ENCODE measurements around the gene SNCAIP.

The SNCAIP gene

DNA sequence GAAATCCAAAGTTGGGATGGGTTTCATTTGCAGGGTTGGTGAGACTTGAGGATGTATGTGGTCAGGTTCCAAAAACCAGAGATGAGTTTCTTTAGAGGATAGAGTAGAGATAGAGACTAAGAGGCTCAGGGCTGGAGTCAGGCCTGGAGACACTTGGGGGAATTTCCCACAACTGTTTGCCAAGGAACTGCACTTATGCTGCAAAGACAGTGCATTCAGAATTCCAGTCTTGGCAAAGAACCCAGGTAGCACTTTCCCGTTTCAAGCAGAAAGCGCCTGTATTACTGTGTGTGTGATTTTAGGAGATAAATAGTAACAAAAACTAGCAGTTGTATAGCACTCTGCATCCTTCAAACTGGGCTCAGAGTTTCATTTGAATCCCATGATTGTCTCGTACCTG lies 55.4 kb downstream of the SNCAIP start:
- Histone ChIP-seq H3K27ac (ENCODE audit: low read depth, low read length) (no peak overlapping the region), H2AFZ (ENCODE audit: low read depth, low read length, severe bottlenecking) (no peak overlapping the region), H3K9ac (ENCODE audit: low read length) (no peak overlapping the region), H3F3A (ENCODE audit: insufficient read depth) (no peaks in the 10 kb centered on the region), H3K79me2 (ENCODE audit: insufficient read depth, low read length) (no peaks in the 10 kb centered on the region), H3K4me2 (ENCODE audit: low read depth, low read length, poor library complexity, severe bottlenecking) (no peak overlapping the region), H3K36me3 (ENCODE audit: low read length) (no peaks in the 10 kb centered on the region), H3K4me3 (ENCODE audit: insufficient read depth, low read length, poor library complexity, severe bottlenecking) (no peak overlapping the region), H3K9me2 (replicated peaks; ENCODE audit: insufficient read depth, low read length) (no peaks in the 10 kb centered on the region), H3K9me3 (ENCODE audit: insufficient read depth, low read length) (no peaks in the 10 kb centered on the region), H4K20me1 (ENCODE audit: low read depth, low read length) (no peaks in the 10 kb centered on the region), H3K27me3 (ENCODE audit: low read length) (no peaks in the 10 kb centered on the region)
- TF ChIP-seq, protein P1, sequence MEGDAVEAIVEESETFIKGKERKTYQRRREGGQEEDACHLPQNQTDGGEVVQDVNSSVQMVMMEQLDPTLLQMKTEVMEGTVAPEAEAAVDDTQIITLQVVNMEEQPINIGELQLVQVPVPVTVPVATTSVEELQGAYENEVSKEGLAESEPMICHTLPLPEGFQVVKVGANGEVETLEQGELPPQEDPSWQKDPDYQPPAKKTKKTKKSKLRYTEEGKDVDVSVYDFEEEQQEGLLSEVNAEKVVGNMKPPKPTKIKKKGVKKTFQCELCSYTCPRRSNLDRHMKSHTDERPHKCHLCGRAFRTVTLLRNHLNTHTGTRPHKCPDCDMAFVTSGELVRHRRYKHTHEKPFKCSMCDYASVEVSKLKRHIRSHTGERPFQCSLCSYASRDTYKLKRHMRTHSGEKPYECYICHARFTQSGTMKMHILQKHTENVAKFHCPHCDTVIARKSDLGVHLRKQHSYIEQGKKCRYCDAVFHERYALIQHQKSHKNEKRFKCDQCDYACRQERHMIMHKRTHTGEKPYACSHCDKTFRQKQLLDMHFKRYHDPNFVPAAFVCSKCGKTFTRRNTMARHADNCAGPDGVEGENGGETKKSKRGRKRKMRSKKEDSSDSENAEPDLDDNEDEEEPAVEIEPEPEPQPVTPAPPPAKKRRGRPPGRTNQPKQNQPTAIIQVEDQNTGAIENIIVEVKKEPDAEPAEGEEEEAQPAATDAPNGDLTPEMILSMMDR (IDR thresholded peaks at IDR 0.05; ENCODE audit: insufficient read depth, low read length, poor library complexity, severe bottlenecking): no peak
- TF ChIP-seq EZH2phosphoT487 (conservative IDR thresholded peaks at IDR 0.05; ENCODE audit: low read length): no peak

DNA sequence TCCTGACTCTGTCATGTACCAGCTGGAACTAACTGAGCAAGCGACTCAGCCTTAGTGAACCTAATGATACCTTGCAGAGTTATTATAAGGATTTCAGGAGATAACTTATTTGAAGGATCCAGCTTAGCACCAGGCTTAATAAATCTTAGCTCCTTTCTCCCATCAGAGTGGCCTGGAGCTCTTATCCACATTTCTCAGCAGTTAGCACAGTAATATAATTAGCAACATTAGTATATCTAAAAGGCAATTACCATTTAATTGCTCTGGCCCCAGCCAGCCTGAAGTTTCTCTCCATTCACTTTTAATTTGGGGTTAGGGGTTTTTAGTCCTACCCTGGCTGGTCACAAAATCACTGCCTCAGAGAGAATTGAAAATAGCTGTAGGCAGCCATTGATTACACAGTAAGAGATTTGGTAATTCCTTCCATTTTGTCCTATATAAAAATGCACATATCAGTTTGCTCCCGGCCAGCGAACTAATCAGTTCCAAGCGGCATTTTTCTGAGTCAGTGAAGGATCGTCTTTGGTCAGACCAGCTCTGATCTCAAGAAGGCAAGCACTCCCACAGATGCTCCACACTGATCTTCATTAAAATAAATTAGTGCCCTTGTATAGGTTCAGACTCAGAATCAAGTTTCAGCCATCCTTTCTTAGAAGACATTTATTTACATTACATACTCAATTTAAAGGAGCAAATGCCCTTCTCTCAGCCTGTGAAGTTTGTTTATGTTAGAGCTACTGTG lies 56.6 kb downstream of the SNCAIP start:
- Histone ChIP-seq H3K9ac (ENCODE audit: low read length) (no peak overlapping the region), H3K4me3 (ENCODE audit: insufficient read depth, low read length, poor library complexity, severe bottlenecking) (no peak overlapping the region), H3K79me2 (ENCODE audit: insufficient read depth, low read length) (no peaks in the 10 kb centered on the region), H3K4me2 (ENCODE audit: low read depth, low read length, poor library complexity, severe bottlenecking) (no peak overlapping the region), H3K27ac (ENCODE audit: low read depth, low read length) (no peak overlapping the region), H3K9me3 (ENCODE audit: insufficient read depth, low read length) (no peaks in the 10 kb centered on the region), H2AFZ (ENCODE audit: low read depth, low read length, severe bottlenecking) (no peak overlapping the region), H3K36me3 (ENCODE audit: low read length) (no peaks in the 10 kb centered on the region), H3F3A (ENCODE audit: insufficient read depth) (no peaks in the 10 kb centered on the region), H4K20me1 (ENCODE audit: low read depth, low read length) (no peaks in the 10 kb centered on the region), H3K9me2 (replicated peaks; ENCODE audit: insufficient read depth, low read length) (no peaks in the 10 kb centered on the region), H3K27me3 (ENCODE audit: low read length) (no peaks in the 10 kb centered on the region)
- TF ChIP-seq EZH2phosphoT487 (conservative IDR thresholded peaks at IDR 0.05; ENCODE audit: low read length): no peak
- TF ChIP-seq, protein P1 (IDR thresholded peaks at IDR 0.05; ENCODE audit: insufficient read depth, low read length, poor library complexity, severe bottlenecking): no peak

DNA sequence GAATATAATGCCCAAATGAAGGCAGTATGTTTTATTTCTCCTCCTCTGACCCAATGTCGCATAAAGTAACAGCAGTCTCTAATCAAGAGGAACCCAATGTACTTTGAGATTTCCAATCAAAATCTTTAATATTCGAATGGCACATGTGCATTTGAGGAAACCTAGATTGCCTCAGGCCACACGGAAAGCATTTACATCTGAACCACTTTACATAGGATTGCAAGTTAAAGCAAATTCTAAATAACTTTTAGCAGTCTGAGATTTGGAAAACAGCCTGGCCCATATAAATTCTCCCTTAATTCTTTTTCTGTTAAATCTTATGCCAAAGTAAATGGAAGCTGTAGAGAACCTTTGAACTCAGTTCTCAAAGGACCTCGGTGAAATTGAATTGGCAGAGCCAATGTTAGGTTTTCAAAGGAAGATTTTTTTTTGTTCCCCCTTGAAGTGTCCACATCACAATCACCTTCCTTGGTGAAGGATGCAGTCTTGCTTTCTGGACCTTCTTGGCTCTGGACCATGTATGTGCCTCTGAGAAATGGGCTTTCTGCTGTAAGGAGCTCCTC lies 57.3 kb downstream of the SNCAIP start:
- Histone ChIP-seq H3K4me2 (ENCODE audit: low read depth, low read length, poor library complexity, severe bottlenecking) (no peak overlapping the region), H2AFZ (ENCODE audit: low read depth, low read length, severe bottlenecking) (no peak overlapping the region), H3K9me3 (ENCODE audit: insufficient read depth, low read length) (no peaks in the 10 kb centered on the region), H3K79me2 (ENCODE audit: insufficient read depth, low read length) (no peaks in the 10 kb centered on the region), H3F3A (ENCODE audit: insufficient read depth) (no peaks in the 10 kb centered on the region), H3K4me3 (ENCODE audit: insufficient read depth, low read length, poor library complexity, severe bottlenecking) (no peak overlapping the region), H3K9me2 (replicated peaks; ENCODE audit: insufficient read depth, low read length) (no peaks in the 10 kb centered on the region), H3K27me3 (ENCODE audit: low read length) (no peaks in the 10 kb centered on the region), H3K36me3 (ENCODE audit: low read length) (no peaks in the 10 kb centered on the region), H3K27ac (ENCODE audit: low read depth, low read length) (no peak overlapping the region), H3K9ac (ENCODE audit: low read length) (no peak overlapping the region), H4K20me1 (ENCODE audit: low read depth, low read length) (no peaks in the 10 kb centered on the region)
- TF ChIP-seq, protein P1 (IDR thresholded peaks at IDR 0.05; ENCODE audit: insufficient read depth, low read length, poor library complexity, severe bottlenecking): no peak
- no peak for TF ChIP-seq EZH2phosphoT487 (conservative IDR thresholded peaks at IDR 0.05; ENCODE audit: low read length)
